Panc1 (cell line): ENCODE data around the gene WNK1.

Experiments
- POLR2AphosphoS5 ChIP-seq: IDR thresholded peaks from 2 replicates; pipeline ENCODE4 v1.6.1; 2012; ENCODE audit warnings: mild to moderate bottlenecking, low read depth, low read length, moderate library complexity
- REST ChIP-seq, 2 experiments: IDR thresholded peaks; 2 replicates each; pipeline ENCODE4 v1.6.1; 2011 to 2012; ENCODE audit warnings: low read depth in 2 of 2, control low read depth in 1 of 2, low read length in 1 of 2, mild to moderate bottlenecking in 1 of 2, moderate library complexity in 1 of 2; ENCODE audit not compliant: insufficient read depth in 1 of 2
- SIN3A ChIP-seq: IDR thresholded peaks from 2 replicates; pipeline ENCODE4 v1.6.1; 2012; ENCODE audit warnings: low read depth, mild to moderate bottlenecking, low read length, moderate library complexity, borderline replicate concordance; ENCODE audit not compliant: insufficient read depth
- TF ChIP-seq, protein P1 (sequence below): fragments of 450-650 bp; IDR thresholded peaks from 2 replicates; pipeline ENCODE4 v1.5.1; 2017; ENCODE audit warnings: mild to moderate bottlenecking

DNA sequence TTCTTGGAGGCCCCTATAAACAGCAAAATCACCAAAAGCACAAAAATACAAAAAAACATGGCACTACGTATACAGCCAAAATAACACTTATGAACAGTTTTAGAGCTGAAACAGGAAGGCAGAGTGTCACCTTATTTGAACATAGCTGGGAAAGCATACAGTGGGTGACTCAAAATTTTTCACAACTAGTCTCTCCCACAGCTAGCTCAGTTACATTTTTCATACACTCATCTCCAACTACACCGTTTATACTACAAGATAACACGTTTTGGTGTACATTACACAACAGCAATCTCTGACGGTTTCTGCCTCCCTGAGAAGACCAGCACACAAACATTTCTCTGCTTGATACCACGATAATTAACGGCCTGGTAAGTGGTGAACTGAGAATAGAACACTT, 194.3 kb downstream of the WNK1 start:
- TF ChIP-seq, protein P1, sequence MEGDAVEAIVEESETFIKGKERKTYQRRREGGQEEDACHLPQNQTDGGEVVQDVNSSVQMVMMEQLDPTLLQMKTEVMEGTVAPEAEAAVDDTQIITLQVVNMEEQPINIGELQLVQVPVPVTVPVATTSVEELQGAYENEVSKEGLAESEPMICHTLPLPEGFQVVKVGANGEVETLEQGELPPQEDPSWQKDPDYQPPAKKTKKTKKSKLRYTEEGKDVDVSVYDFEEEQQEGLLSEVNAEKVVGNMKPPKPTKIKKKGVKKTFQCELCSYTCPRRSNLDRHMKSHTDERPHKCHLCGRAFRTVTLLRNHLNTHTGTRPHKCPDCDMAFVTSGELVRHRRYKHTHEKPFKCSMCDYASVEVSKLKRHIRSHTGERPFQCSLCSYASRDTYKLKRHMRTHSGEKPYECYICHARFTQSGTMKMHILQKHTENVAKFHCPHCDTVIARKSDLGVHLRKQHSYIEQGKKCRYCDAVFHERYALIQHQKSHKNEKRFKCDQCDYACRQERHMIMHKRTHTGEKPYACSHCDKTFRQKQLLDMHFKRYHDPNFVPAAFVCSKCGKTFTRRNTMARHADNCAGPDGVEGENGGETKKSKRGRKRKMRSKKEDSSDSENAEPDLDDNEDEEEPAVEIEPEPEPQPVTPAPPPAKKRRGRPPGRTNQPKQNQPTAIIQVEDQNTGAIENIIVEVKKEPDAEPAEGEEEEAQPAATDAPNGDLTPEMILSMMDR, result no peak
- TF ChIP-seq SIN3A (no peak), POLR2AphosphoS5 (no peak), REST (IDR thresholded peaks at IDR 0.05; ENCODE audit: insufficient read depth in 1 of 2, low read depth in 2 of 2, low read length in 1 of 2) (no peak)
